Sigmoid colon (tissue), 7 donors: ENCODE measurements around the gene SHC3. TPM values are rescaled to one million over a fixed set of nuclear protein-coding genes. Genes with fewer than 3 reads are reported as not detected.

ENCODE experiments used
- DNase-seq: peaks from one replicate; pipeline ENCODE4 v3.0.0-alpha.2; 2019
- H3K27ac ChIP-seq, 4 donors: fragments of 200-600 bp; sonication (generic); one replicate each; pipeline ENCODE4 v1.5.1; 2016 to 2019; ENCODE audit warnings: mild to moderate bottlenecking in 1 of 4
- H3K27me3 ChIP-seq, 3 donors: fragments of 200-600 bp; sonication (generic); one replicate each; pipeline ENCODE4 v1.5.1; 2019; ENCODE audit warnings: mild to moderate bottlenecking in 1 of 3
- H3K36me3 ChIP-seq, 4 donors: fragments of 200-600 bp; sonication (generic); one replicate each; pipeline ENCODE4 v1.5.1; 2016 to 2019
- H3K4me1 ChIP-seq, 4 donors: fragments of 200-600 bp; sonication (generic); one replicate each; pipeline ENCODE4 v1.5.1; 2017 to 2019
- H3K4me3 ChIP-seq, 4 donors: fragments of 200-600 bp; sonication (generic); one replicate each; pipeline ENCODE4 v1.5.1; 2017 to 2019; ENCODE audit warnings: mild to moderate bottlenecking in 2 of 4, moderate library complexity in 1 of 4
- H3K9me3 ChIP-seq, 4 donors: fragments of 200-600 bp in 3 of 4; sonication (generic) in 3 of 4; one replicate each; pipeline versions ENCODE4 v1.5.1 to v1.6.1; 2013 to 2019
- EP300 ChIP-seq, 4 donors: sonication (generic); formaldehyde crosslinking; IDR thresholded peaks; one replicate each; pipeline ENCODE4 v1.6.1; 2017; ENCODE audit warnings: antibody characterized with exemption in 4 of 4
- POLR2A ChIP-seq, 2 donors: fragments of 450-650 bp; IDR thresholded peaks; one replicate each; pipeline ENCODE4 v1.6.1; 2016; ENCODE audit warnings: antibody characterized with exemption in 2 of 2, mild to moderate bottlenecking in 2 of 2, moderate library complexity in 2 of 2
- POLR2AphosphoS5 ChIP-seq, 4 donors: sonication (generic); formaldehyde crosslinking; IDR thresholded peaks; one replicate each; pipeline ENCODE4 v1.6.1; 2017; ENCODE audit warnings: antibody characterized with exemption in 4 of 4
- WGBS, 2 donors: extraction: QIAGEN DNeasy Blood & Tissue Kit; methylation state at CpG; one replicate each; pipeline ENCODE4 v1.1.7; 2013; 5-methylcytosine and 5-hydroxymethylcytosine counted together
- intact Hi-C: fragments of 100-400 bp; cut with DNase I; formaldehyde crosslinking; loops from one replicate; pipeline ENCODE4 v1.15.1; 2023
- polyA plus RNA-seq, 3 donors: library from polyadenylated mRNA; stranded (reverse); fragments of 200-250 nt; gene quantifications; one replicate each; pipeline ENCODE4 v1.2.3, GENCODE V29; 2013
- total RNA-seq, 4 donors: library from RNA; depleted of rRNA; stranded (reverse); fragments of >200 nt; gene quantifications; one replicate each; pipeline ENCODE4 v1.1.0, GENCODE V29; 2016
- TF ChIP-seq, protein P1 (sequence below), 4 experiments: fragments of 450-650 bp in 3 of 4; fragments of 200-600 bp in 1 of 4; IDR thresholded peaks; one replicate each; pipeline ENCODE4 v1.5.1; 2016 to 2019; ENCODE audit warnings: antibody characterized with exemption in 4 of 4, mild to moderate bottlenecking in 3 of 4, moderate library complexity in 2 of 4
- donor health status: healthy with polysubstance abuse.
- donor health status: Bipolar disorder and iron deficiency.
- donor health status: healthy.

Gene SHC3
- total and polyA plus RNA-seq, 7 donors: 0.32 to 14.7 (median 2.1) TPM; not detected in 1

GRCh38 chr9:89168901-89169813, 9.5 kb downstream of the SHC3 start:
- Histone ChIP-seq H3K4me1 (no peaks in the 10 kb centered on the region), H3K27ac (no peak overlapping the region), H3K27me3 (peaks cover 0 to 14% (median 2%) of the 10 kb centered on the region in 3 donors), H3K4me3 (no peak overlapping the region), H3K36me3 (no peaks in the 10 kb centered on the region), H3K9me3 (no peaks in the 10 kb centered on the region)
- no peak for TF ChIP-seq POLR2AphosphoS5 (IDR thresholded peaks at IDR 0.05)
- TF ChIP-seq EP300 (IDR thresholded peaks at IDR 0.05): no peak
- no peak for TF ChIP-seq POLR2A (IDR thresholded peaks at IDR 0.05)
- TF ChIP-seq, protein P1, sequence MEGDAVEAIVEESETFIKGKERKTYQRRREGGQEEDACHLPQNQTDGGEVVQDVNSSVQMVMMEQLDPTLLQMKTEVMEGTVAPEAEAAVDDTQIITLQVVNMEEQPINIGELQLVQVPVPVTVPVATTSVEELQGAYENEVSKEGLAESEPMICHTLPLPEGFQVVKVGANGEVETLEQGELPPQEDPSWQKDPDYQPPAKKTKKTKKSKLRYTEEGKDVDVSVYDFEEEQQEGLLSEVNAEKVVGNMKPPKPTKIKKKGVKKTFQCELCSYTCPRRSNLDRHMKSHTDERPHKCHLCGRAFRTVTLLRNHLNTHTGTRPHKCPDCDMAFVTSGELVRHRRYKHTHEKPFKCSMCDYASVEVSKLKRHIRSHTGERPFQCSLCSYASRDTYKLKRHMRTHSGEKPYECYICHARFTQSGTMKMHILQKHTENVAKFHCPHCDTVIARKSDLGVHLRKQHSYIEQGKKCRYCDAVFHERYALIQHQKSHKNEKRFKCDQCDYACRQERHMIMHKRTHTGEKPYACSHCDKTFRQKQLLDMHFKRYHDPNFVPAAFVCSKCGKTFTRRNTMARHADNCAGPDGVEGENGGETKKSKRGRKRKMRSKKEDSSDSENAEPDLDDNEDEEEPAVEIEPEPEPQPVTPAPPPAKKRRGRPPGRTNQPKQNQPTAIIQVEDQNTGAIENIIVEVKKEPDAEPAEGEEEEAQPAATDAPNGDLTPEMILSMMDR (IDR thresholded peaks at IDR 0.05): no peak
- intact Hi-C loops: no loop called here
- WGBS, 2 donors: 89 to 90% methylated on average over 9 of the region's 9 CpGs
- no peak for DNase-seq

DNA sequence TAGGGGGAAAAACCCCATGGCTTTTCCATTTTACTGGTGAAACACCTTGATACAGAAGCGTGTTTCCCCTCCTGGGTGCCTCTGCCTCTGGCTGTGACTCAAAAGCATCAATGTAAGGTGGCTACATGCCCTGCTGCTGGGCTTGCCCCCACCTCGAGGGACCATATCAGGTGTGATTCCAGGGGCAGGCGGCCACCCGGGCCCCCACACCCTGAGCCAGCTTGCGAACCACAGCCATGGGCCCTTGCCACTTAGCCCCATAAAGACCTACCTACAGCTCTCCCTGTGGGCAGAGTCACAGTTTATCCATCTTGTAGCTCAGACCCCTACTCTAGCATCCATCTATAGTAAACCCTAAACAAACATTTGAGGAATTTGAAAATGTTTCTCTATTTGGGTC, 10.8 kb downstream of the SHC3 start:
- intact Hi-C loops: no loop called here
- peaks cover 0 to 4% (median 0%) of the 10 kb centered on the region in 3 donors for H3K27me3 ChIP-seq
- H3K27ac ChIP-seq: no peak overlapping the region
- DNase-seq: no peak
- H3K4me3 ChIP-seq: no peak overlapping the region
- no peaks in the 10 kb centered on the region for H3K4me1 ChIP-seq
- TF ChIP-seq, protein P1 (IDR thresholded peaks at IDR 0.05): no peak
- no peak for TF ChIP-seq POLR2AphosphoS5 (IDR thresholded peaks at IDR 0.05)
- no peak for TF ChIP-seq EP300 (IDR thresholded peaks at IDR 0.05)
- TF ChIP-seq POLR2A (IDR thresholded peaks at IDR 0.05): no peak
- H3K36me3 ChIP-seq: no peaks in the 10 kb centered on the region
- H3K9me3 ChIP-seq: no peaks in the 10 kb centered on the region
- 82 to 86% methylated on average over 5 of the region's 5 CpGs for WGBS, 2 donors

GRCh38 chr9:89166852-89167251, 11.8 kb downstream of the SHC3 start:
- intact Hi-C loops: no loop called here
- TF ChIP-seq POLR2AphosphoS5 (IDR thresholded peaks at IDR 0.05) (no peak), EP300 (IDR thresholded peaks at IDR 0.05) (no peak), POLR2A (IDR thresholded peaks at IDR 0.05) (no peak)
- TF ChIP-seq, protein P1 (IDR thresholded peaks at IDR 0.05): no peak
- H3K9me3 ChIP-seq: no peaks in the 10 kb centered on the region
- WGBS, 2 donors: 79 to 85% methylated on average over 4 of the region's 4 CpGs
- H3K4me3 ChIP-seq: no peak overlapping the region
- no peaks in the 10 kb centered on the region for H3K36me3 ChIP-seq
- no peak overlapping the region for H3K27ac ChIP-seq
- H3K4me1 ChIP-seq: no peaks in the 10 kb centered on the region
- no peak for DNase-seq
- peaks cover 0 to 3% (median 0%) of the 10 kb centered on the region in 3 donors for H3K27me3 ChIP-seq

GRCh38 chr9:89165880-89166279, 12.7 kb downstream of the SHC3 start:
- no peak overlapping the region for H3K4me3 ChIP-seq
- no peaks in the 10 kb centered on the region for H3K9me3 ChIP-seq
- DNase-seq: no peak
- no peaks in the 10 kb centered on the region for H3K4me1 ChIP-seq
- H3K27ac ChIP-seq: no peak overlapping the region
- WGBS, 2 donors: 86 to 88% methylated on average over 6 of the region's 6 CpGs
- no peaks in the 10 kb centered on the region for H3K36me3 ChIP-seq
- intact Hi-C loops: no loop called here
- H3K27me3 ChIP-seq: peaks cover 0 to 3% (median 0%) of the 10 kb centered on the region in 3 donors
- TF ChIP-seq POLR2A (IDR thresholded peaks at IDR 0.05) (no peak), POLR2AphosphoS5 (IDR thresholded peaks at IDR 0.05) (no peak), EP300 (IDR thresholded peaks at IDR 0.05) (no peak)
- TF ChIP-seq, protein P1 (IDR thresholded peaks at IDR 0.05): no peak
